Suprapubic skin (tissue), 4 donors: ENCODE results near the gene DEPP1. TPM values are rescaled to one million over a fixed set of nuclear protein-coding genes. Genes with fewer than 3 reads are reported as not detected.

Experiments
- DNase-seq, 2 donors: peaks; one replicate each; pipeline ENCODE4 v3.0.0-alpha.2; 2019; ENCODE audit warnings: low spot score in 2 of 2
- H3K27ac ChIP-seq: fragments of 200-600 bp; sonication (generic); one replicate; pipeline ENCODE4 v1.5.1; 2019
- H3K27me3 ChIP-seq: fragments of 200-600 bp; sonication (generic); one replicate; pipeline ENCODE4 v1.5.1; 2019
- H3K36me3 ChIP-seq: fragments of 200-600 bp; sonication (generic); one replicate; pipeline ENCODE4 v1.5.1; 2019
- H3K4me1 ChIP-seq: fragments of 200-600 bp; sonication (generic); one replicate; pipeline ENCODE4 v1.5.1; 2019
- H3K4me3 ChIP-seq: fragments of 200-600 bp; sonication (generic); one replicate; pipeline ENCODE4 v1.5.1; 2019; ENCODE audit warnings: mild to moderate bottlenecking
- H3K9me3 ChIP-seq: fragments of 200-600 bp; sonication (generic); one replicate; pipeline ENCODE4 v1.5.1; 2019
- CTCF ChIP-seq, 2 donors: fragments of 200-600 bp in 1 of 2; fragments of 450-650 bp in 1 of 2; sonication (generic) in 1 of 2; IDR thresholded peaks; one replicate each; pipeline ENCODE4 v1.5.1; 2016 to 2019; ENCODE audit warnings: antibody characterized with exemption in 2 of 2, mild to moderate bottlenecking in 1 of 2, moderate library complexity in 1 of 2
- EP300 ChIP-seq: sonication (generic); formaldehyde crosslinking; IDR thresholded peaks from one replicate; pipeline ENCODE4 v1.6.1; 2017; ENCODE audit warnings: antibody characterized with exemption
- POLR2A ChIP-seq, 2 donors: fragments of 450-650 bp; IDR thresholded peaks; one replicate each; pipeline ENCODE4 v1.6.1; 2017; ENCODE audit warnings: antibody characterized with exemption in 2 of 2, mild to moderate bottlenecking in 2 of 2, moderate library complexity in 2 of 2
- POLR2AphosphoS5 ChIP-seq, 3 donors: sonication (generic); formaldehyde crosslinking; IDR thresholded peaks; one replicate each; pipeline ENCODE4 v1.6.1; 2017; ENCODE audit warnings: antibody characterized with exemption in 3 of 3
- WGBS: methylation state at CpG from one replicate; pipeline ENCODE4 v1.1.5; 2018; 5-methylcytosine and 5-hydroxymethylcytosine counted together
- total RNA-seq, 4 donors: library from RNA; depleted of rRNA; stranded (reverse); fragments of >200 nt; gene quantifications; one replicate each; pipeline ENCODE4 v1.1.0, GENCODE V29; 2016

DEPP1 gene
- total RNA-seq, 4 donors from 2014 or later = 27.5 to 101 (median 38.2) TPM

GRCh38 chr10:44926751-44927351 lies 51.8 kb downstream of the DEPP1 start:
- H3K4me1 ChIP-seq = peaks cover 8% of the 10 kb centered on the region
- no peak overlapping the region for H3K4me3 ChIP-seq
- H3K36me3 ChIP-seq = no peaks in the 10 kb centered on the region
- 57% methylated on average over 10 of the region's 10 CpGs for WGBS
- H3K9me3 ChIP-seq = no peaks in the 10 kb centered on the region
- DNase-seq = peak in 1 of 2 donors; percentile 43
- no peaks in the 10 kb centered on the region for H3K27me3 ChIP-seq
- H3K27ac ChIP-seq = no peak overlapping the region
- TF ChIP-seq CTCF (IDR thresholded peaks at IDR 0.05) = no peak
- no peak for TF ChIP-seq EP300
- no peak for TF ChIP-seq POLR2A (IDR thresholded peaks at IDR 0.05)
- no peak for TF ChIP-seq POLR2AphosphoS5 (IDR thresholded peaks at IDR 0.05)

Other genes starting within 250 kb of the DEPP1 start
- gene TMEM72, start 67.5 kb downstream of the DEPP1 start, total RNA-seq = not detected
- gene RASSF4, start 19.0 kb downstream of the DEPP1 start, total RNA-seq = 10 to 100 TPM in 2 of 4 donors, 1 to 10 TPM in 2; 4.4 to 23.3 (median 12.9) TPM
- 10 to 100 TPM in 1 of 4 donors, 1 to 10 TPM in 3; 6.7 to 15.1 (median 8.5) TPM for gene ZNF22, start 22.1 kb upstream of the DEPP1 start, total RNA-seq